LNCAP (cell line): ENCODE measurements around the gene ABCC3.

Experiments used
- CTCF ChIP-seq: fragments of 450-650 bp; IDR thresholded peaks from 2 replicates; pipeline ENCODE4 v1.5.1; 2017; ENCODE audit warnings: mild to moderate bottlenecking

The ABCC3 gene

GRCh38 chr17:50684288-50684611 lies 49.6 kb downstream of the ABCC3 start:
- TF ChIP-seq CTCF: no peak

GRCh38 chr17:50684612-50685333 lies 50.1 kb downstream of the ABCC3 start:
- TF ChIP-seq CTCF: no peak

- TF ChIP-seq CTCF: no peak
These were observed 50.6 kb downstream of the ABCC3 start for GRCh38 chr17:50685334-50685665.

- no peak for TF ChIP-seq CTCF
These were observed 51.2 kb downstream of the ABCC3 start for GRCh38 chr17:50685691-50686493.

- TF ChIP-seq CTCF: no peak
These were observed 52.0 kb downstream of the ABCC3 start for GRCh38 chr17:50686494-50687199.

- no peak for TF ChIP-seq CTCF
These were observed 52.8 kb downstream of the ABCC3 start for GRCh38 chr17:50687200-50688066.

GRCh38 chr17:50688245-50688644 lies 53.6 kb downstream of the ABCC3 start:
- TF ChIP-seq CTCF: no peak
